HG03457 (cell line): Measurements from ENCODE around the gene SOX12.
"Not testable (repeated sequence)": the region's sequence is repeated elsewhere in the genome, so short reads cannot be mapped to it uniquely, and the experiment has no call there.

Source experiments
- ATAC-seq: cut with Tn5 transposase; IDR thresholded peaks from one replicate; pipeline ENCODE4 v1.9.1; 2021; ENCODE audit warnings: moderate number of reproducible peaks; ENCODE audit not compliant: unreplicated experiment

SOX12 gene

GRCh38 chr20:328975-329695 lies 3.8 kb downstream of the SOX12 start:
- no peak for ATAC-seq

- ATAC-seq: no peak
These were observed 4.5 kb downstream of the SOX12 start for GRCh38 chr20:329851-330232.

GRCh38 chr20:330233-331149 lies 5.1 kb downstream of the SOX12 start:
- ATAC-seq: no peak

GRCh38 chr20:334578-334977 lies 9.2 kb downstream of the SOX12 start:
- ATAC-seq: no peak

- ATAC-seq: not testable (repeated sequence)
These were observed 10.7 kb downstream of the SOX12 start for GRCh38 chr20:336040-336439.

GRCh38 chr20:341682-342081 lies 16.3 kb downstream of the SOX12 start:
- no peak for ATAC-seq

- no peak for ATAC-seq
These were observed 17.8 kb downstream of the SOX12 start for GRCh38 chr20:343107-343506.

- no peak for ATAC-seq
These were observed 20.8 kb downstream of the SOX12 start for GRCh38 chr20:346033-346639.

- ATAC-seq: no peak
These were observed 21.4 kb downstream of the SOX12 start, which contains the start of gene NRSN2 for GRCh38 chr20:346640-347316. Gene NRSN2, plus strand, starts transcription at chr20:347111. Its CDS starts 2,533 bp downstream, at chr20:349644.

- no peak for ATAC-seq
These were observed 21.9 kb downstream of the SOX12 start for GRCh38 chr20:347317-347639.

GRCh38 chr20:347640-348484 lies 22.5 kb downstream of the SOX12 start:
- peak; percentile 84 for ATAC-seq

GRCh38 chr20:348972-349841 lies 23.9 kb downstream of the SOX12 start:
- ATAC-seq: no peak

GRCh38 chr20:353166-353565 lies 27.8 kb downstream of the SOX12 start:
- no peak for ATAC-seq

- ATAC-seq: peak; percentile 49
These were observed 29.1 kb downstream of the SOX12 start for GRCh38 chr20:354298-354977.

- ATAC-seq: not testable (repeated sequence)
These were observed 30.8 kb downstream of the SOX12 start for GRCh38 chr20:356154-356553.

GRCh38 chr20:356745-357144 lies 31.4 kb downstream of the SOX12 start:
- no peak for ATAC-seq

- no peak for ATAC-seq
These were observed 33.7 kb downstream of the SOX12 start for GRCh38 chr20:358891-359555.

GRCh38 chr20:361561-361960 lies 36.2 kb downstream of the SOX12 start:
- no peak for ATAC-seq
